Astrocyte (in vitro differentiated cells and primary cell): ENCODE results near the gene IGF2R.

ENCODE experiments used
- EZH2 ChIP-seq: IDR thresholded peaks from 2 replicates; pipeline ENCODE4 v1.6.1; 2012; ENCODE audit warnings: mild to moderate bottlenecking, low read length, inconsistent platforms; ENCODE audit not compliant: insufficient read depth
- TF ChIP-seq, protein P1 (sequence below): IDR thresholded peaks from 2 replicates; pipeline ENCODE4 v1.5.1; 2011; ENCODE audit warnings: low read depth, mild to moderate bottlenecking, inconsistent platforms, low read length, moderate library complexity; ENCODE audit not compliant: insufficient read depth

DNA sequence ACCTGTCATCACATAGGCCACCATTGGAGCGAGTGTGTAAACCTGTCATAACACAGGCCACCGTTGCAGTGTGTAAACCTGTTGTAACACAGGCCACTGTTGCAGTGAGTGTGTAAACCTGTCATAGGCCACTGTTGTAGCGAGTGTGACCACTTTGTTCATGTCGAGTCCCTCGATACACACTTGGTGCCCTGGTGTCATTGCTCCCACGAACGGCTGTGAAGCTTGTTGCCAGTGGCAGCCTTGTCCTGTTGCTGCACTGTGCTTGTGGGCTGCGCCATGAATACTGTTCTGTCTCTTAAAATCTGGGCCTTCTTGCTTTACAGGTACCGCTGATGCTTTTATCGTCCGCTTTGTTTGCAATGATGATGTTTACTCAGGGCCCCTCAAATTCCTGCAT, 91.3 kb downstream of the IGF2R start:
- TF ChIP-seq, protein P1, sequence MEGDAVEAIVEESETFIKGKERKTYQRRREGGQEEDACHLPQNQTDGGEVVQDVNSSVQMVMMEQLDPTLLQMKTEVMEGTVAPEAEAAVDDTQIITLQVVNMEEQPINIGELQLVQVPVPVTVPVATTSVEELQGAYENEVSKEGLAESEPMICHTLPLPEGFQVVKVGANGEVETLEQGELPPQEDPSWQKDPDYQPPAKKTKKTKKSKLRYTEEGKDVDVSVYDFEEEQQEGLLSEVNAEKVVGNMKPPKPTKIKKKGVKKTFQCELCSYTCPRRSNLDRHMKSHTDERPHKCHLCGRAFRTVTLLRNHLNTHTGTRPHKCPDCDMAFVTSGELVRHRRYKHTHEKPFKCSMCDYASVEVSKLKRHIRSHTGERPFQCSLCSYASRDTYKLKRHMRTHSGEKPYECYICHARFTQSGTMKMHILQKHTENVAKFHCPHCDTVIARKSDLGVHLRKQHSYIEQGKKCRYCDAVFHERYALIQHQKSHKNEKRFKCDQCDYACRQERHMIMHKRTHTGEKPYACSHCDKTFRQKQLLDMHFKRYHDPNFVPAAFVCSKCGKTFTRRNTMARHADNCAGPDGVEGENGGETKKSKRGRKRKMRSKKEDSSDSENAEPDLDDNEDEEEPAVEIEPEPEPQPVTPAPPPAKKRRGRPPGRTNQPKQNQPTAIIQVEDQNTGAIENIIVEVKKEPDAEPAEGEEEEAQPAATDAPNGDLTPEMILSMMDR = no peak
- TF ChIP-seq EZH2 = no peak
